Tongue (tissue), 2 donors: ENCODE measurements around the gene WBP1. TPM values are rescaled to one million over a fixed set of nuclear protein-coding genes. Genes with fewer than 3 reads are reported as not detected.
"Not testable (repeated sequence)": the region's sequence is repeated elsewhere in the genome, so short reads cannot be mapped to it uniquely, and the experiment has no call there.

ENCODE experiments used
- DNase-seq: peaks from one replicate; pipeline ENCODE4 v3.0.0-alpha.2; 2015
- total RNA-seq: library from RNA; depleted of rRNA; stranded (reverse); fragments of >200 nt; gene quantifications from one replicate; pipeline ENCODE4 v1.2.3, GENCODE V29; 2014

The WBP1 gene
- 41.5 TPM for total RNA-seq

DNA sequence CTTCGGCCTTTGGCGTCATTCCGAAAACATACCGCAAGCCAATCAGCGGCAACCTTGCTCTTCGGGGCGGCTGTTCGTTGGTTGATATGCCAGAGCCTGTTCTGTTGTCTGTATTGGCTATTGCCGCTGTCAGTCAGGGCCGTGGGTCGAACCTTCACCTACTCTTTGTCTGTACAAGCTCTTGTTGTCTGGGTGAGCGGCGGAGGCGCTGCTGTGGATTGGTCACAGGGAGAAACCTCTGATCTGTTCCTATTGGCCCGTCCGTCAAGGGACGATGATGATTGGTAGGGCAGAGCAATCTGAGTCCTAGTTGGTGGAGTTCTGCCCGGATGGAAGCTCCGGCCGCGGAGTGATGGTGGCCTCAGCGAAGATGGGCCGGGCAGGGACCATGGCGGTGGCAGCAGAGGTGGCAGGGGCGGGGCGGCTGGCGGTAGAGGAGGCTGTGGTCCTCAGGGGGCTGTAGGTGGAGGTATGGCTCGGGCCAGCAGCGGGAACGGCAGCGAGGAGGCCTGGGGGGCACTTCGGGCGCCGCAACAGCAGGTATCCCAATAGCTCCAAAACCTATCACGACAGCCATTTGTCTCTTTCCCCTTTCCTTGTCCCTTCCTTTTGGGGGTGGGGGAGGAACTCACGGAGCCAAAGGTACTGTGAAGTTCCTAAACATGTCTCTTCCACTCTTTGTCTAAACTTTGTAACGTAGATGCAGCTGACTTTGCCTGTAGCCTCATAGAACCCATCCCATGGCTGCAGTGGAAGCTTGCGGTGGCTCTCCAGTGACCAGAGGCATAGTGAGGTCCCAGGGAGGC lies at the start of gene WBP1:
WBP1 (plus strand) TSS at position 307 of the 806 bp plus-strand sequence; CDS start at position 472, 165 bp downstream.
- DNase-seq = peak; percentile 100

DNA sequence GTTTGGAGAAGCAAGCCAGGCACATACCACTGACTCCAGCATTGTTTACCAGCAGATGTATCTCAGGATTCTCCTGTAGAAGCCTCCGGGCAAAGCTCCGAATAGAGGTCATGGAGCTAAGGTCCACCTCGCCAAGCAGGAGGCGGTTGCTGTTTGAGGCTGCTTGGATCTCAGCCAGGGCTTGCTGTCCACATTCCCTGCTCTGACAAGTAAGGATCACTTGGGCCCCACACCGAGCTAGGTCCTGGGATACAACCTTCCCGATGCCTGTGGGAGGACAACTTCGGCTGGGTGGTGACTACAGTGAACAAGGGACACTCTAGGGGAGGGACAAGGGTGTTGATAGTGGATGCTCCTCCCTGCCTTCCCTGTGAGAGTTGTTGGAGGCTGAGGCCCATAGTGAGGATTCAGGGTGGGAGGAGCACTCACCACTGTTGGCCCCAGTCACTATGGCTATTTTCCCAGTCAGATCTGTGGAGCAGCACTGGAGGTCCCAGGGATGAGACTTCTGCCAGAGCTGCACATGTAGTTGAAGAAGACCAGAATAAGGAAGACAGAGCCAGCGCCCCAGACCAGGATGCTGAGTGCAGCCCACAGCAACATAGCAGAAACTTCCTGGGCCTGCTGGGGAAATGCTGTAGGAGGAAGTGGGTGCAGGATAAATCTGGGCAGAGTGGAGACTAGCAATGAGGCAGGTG lies 45.1 kb upstream of the WBP1 start:
- peak; percentile 29 for DNase-seq

DNA sequence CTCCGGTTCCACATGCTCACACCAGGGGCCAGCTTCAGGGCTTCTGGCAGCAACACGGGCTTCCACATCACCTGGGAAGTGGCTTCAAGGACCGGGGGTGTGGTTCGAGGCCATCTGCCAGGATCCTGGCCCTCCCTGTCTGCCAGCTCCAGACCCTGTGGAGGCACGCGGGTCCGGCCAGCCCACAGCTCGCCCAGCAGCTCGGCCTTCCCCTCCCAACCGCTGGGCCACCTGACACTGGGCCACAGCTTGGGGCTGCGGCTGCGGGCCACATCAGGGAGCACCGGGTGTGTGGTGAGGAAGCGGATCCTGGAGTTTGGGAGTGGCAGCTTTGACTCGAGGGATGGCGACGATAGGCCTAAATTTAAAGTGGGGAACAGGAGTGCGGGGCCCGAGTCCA lies 43.8 kb upstream of the WBP1 start:
- DNase-seq = no peak

DNA sequence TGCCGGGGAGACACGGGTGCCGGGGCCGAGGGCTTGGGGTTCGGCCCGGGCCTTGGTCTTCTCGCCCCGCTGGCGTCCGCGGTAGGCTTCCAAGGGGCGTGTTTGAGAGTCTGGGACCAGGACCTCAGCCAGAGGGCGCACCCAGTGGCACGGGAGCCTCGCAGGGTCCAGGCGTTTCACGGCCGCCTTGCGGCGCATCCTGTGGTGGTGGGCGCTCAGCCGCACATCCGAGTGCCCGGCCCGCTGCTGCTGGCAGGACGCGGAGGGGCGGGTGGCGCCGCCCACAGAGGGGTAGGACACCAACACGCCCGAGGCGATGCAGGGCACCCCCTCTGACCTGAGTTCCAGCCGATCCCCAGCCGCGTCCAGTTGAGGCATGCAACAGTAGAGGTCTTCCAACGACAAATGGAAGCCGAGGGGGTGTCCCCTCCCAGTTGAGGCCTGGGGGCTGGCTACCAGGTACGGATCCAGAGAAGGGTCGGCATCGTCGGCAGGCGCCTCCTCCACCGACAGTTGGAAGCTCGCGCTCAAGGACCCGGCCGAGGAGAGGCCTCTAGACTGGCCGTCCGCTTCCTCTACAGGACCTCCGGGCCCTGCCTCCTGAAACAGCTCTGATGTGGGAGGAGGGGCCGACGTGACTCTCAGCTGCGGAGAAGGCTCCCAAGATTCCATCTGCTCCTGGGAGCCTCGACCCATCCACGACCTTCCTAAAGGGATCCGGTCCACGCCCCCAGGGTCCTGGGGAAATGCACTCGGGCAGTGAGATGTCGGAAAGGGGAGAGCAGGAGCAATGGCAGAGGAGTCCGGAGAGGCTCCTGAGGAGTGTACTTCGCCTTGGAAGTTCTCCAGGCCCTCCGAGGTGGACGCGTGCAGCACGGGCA lies 43.1 kb upstream of the WBP1 start:
- DNase-seq = peak; percentile 71

DNA sequence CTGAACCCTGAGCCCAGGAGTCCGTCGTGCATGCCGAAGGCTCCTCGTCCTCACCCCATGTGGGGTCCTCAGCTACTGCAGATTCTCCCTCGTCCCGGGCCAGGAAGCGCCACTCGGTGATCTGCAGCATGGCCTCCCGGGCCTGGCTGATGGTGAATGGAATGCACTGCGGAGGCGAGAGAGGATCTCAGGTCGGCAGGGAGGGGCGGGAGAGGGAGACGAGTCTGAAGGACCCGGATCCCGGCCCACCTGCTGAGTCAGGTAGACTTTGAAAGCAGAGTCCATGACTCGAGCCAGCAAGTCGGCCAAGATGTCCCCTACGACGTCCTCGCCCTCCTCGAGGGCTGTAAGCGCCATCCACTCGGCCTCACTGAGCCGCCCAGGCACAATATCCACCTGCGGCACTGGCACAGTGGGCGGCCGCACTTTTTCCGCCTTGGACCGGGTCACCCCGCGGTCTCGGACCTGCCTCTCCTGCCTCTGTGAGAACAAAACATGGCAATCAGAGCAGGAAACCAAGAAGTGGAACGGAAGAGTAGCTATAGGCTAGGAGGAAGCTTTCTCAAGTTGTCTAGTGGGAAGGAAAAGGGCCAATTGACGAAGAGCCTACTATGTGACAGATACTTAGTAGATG lies 42.4 kb upstream of the WBP1 start:
- DNase-seq = no peak

DNA sequence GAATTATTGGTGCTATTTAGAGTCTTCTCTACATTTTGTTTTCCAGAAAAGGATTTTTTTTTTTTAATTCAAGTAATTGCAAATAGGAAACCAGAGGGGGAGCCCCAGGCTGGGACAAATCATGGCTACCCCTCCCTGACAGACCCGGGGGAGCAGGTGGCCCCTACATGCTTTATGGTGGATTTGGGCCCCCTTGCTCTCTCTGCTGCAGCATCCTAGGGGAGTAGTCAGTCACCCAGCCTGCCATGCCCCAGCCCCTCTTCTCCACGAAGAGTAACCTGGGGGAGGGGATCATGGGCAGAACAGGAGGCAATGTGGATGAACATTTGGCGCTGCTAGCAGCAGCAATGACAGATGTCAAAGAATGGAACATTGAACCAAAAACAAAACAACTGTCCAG lies 41.5 kb upstream of the WBP1 start:
- DNase-seq = no peak

DNA sequence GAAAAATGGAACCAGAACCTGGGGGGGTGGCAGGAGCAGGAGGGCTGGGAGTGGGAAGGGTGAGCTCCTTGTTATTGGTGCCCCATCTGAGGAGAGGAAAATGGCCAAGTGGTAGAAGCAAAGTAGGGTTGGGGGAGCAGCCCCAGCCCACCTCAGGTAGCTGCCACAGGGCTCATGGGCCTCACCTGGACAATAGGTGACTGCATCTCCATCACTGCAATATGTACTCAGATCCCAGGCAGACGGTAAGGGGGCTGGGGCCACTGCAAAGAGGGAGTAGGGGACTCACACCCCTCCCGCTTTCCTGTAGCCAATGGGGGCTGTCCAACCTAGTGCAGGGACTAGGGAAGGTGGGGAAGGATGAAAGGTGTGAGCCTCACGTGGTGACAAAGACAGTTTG lies 41.0 kb upstream of the WBP1 start:
- DNase-seq = no peak

DNA sequence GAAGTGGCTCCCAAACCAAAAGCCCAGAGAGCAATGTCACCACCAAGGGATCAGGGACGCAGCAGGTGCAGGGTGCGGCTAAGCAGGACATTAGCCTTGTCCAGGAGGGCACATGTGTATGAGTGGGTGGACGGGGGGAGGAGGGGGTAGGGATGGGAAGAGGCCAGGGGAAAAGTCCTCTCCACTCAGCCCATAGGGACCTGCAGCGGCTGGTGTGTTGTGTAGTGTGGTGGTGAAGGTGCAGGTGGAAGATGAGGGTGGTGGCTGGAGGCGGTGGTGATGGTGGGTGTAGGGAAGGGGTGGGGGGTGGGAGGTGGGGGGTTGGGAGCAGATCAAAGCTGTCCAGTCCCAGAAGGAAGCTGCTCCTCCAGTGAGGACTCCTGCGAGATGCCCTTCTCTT lies 40.5 kb upstream of the WBP1 start:
- DNase-seq = no peak

DNA sequence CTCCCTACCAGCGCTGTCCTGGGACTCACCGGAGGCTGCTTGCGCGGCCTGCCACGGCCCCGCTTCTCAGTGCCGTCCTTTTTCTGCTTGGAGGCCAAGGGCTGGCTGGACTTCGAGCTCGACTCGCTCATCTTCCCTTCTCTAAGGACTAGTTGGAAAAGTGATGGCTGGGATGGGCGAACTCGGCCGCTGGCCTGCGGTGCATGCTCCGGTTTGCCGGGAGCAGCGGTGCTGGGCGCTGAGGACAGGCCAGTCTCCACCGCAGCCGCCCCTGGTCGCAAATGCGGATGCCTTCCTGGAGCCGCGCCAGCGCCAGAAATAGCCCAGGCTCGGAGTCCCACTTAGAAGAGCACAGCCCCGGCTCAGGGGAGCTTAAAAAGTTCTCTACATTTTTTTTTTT lies 39.9 kb upstream of the WBP1 start:
- DNase-seq = peak; percentile 65

DNA sequence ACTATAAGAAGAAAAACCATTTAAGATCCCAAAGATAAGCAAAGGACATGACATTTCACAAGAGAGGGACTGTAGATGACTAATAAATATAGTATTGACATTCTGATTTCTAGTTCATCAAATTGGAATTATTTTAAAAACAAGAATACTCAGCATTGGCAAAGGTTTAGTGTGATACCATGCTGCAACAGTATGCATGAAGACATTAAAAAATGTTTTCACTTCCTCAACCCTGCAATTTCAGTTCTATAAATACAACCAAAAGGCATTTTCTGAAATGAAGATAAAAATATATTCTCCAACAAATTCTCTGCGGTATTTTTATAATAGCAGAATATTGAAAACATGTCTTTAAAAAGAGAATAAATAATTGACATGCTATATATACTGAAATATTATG lies 38.9 kb upstream of the WBP1 start:
- no peak for DNase-seq

DNA sequence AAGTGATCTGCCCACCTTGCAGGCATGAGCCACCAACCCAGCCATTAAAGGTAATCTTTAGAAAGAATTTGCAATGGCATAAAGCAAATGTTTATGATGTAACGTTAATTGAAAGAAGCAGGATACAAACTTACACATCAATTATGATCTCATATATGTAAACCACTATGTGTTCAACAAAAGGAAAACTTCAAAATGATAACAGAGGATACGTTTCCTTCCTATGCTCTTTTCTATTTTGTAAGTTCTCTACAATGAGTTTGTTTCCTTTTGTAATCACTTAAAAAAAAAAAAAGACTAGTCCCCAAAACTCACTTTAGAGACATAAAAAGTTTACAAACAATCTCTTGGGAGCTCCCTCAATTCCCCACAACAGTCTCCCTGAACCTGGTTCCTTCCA lies 38.2 kb upstream of the WBP1 start:
- no peak for DNase-seq

DNA sequence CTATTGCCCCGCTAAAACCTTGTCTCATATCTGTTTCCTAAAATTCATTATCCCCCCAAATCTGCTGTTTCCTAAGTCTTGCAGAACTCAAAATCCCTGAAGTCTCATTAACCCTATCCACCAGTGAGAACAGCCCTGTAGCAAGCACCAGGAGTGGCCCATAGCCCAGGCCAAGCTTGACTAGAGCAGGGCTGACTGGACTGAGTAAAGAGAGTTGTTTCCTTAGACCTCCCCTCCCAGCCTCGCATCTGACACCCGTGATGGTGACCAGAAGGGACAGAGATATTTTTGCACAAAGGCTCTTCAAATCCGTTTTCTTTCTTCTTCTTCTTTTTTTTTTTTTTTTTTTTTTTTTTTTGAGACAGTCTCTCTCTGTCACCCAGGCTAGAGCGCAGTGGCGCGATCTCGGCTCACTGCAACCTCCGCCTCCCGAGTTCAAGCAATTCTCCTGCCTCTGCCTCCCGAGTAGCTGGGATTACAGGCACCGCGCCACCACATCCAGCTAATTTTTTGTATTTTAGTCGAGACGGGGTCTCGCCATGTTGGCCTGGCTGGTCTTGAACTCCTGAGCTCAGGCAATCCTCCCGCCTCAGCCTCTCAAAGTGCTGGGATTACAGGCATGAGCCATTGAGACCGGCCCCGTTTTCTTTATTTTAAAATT lies 37.7 kb upstream of the WBP1 start:
- not testable (repeated sequence) for DNase-seq

DNA sequence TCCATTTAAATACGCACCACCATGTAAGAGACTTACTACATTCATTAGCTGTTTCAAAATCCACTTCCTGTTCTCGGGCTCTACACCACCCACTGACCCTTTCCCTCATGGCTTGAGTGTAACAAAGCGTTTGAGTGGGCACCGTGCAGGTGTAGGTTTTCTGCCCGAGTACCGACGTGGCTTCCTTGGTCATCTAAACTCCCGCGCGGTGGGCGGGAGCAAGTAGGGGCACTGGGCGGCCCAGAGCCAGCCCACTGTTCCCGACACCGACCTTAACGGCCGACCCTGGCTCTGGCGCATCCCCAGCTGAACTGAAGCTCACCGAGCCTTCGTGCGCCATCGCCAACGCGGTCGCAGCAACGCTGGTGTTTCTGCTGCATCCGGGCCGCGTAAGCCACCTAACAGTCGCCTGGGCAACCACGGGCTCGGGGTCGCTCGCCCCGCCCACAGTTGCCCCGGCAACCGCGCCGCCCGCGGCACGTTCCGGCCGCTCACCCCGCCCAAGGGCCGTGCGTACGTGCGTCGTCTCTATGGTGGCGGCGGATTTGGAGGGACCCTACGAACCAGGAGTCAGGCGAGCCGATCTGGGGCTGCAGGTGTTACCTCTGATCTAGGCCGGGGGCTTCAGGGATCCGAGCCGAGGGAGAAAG lies 36.9 kb upstream of the WBP1 start, which contains the start of the genes C2orf81 and WDR54:
C2orf81 (minus strand) TSS at position 399 of the 650 bp plus-strand sequence; CDS start at position 340, 59 bp downstream.
WDR54 (plus strand) TSS at position 510 of the 650 bp plus-strand sequence. CDS start 424 bp downstream, outside the sequence.
- peak; percentile 91 for DNase-seq

DNA sequence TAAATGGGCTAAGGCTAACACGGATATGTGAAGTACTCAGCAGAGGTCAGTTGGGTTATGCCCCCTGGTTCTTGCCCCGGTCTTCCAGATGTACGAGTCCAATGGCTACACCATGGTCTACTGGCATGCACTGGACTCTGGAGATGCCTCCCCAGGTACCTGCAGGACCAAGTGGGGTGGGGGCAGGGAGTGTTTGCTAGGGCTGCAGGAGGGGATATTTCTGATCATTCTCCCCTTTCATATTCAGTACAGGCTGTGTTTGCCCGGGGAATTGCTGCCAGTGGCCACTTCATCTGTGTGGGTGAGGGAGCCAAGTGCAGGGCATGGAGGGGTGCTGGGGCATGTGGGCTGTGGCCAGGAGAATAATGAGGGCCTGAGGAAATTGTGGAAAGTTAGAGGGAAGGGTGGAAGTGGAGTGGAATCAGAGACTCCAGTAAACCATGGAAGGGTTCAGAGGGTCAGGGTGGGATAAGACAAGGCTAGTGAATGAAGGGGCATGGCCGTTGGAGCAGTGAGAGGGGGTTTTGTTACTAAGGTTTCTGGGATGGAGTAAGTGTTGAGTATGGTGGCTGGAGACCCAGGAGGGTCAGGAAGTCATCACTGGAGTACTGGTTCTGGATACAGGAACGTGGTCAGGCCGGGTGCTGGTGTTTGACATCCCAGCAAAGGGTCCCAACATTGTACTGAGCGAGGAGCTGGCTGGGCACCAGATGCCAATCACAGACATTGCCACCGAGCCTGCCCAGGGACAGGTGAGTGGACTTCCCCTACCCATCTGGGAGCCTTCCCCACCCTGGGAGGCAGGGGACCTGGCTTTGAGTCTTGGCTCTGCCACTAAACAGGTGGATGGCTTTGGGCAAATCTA lies 34.8 kb upstream of the WBP1 start:
- no peak for DNase-seq

DNA sequence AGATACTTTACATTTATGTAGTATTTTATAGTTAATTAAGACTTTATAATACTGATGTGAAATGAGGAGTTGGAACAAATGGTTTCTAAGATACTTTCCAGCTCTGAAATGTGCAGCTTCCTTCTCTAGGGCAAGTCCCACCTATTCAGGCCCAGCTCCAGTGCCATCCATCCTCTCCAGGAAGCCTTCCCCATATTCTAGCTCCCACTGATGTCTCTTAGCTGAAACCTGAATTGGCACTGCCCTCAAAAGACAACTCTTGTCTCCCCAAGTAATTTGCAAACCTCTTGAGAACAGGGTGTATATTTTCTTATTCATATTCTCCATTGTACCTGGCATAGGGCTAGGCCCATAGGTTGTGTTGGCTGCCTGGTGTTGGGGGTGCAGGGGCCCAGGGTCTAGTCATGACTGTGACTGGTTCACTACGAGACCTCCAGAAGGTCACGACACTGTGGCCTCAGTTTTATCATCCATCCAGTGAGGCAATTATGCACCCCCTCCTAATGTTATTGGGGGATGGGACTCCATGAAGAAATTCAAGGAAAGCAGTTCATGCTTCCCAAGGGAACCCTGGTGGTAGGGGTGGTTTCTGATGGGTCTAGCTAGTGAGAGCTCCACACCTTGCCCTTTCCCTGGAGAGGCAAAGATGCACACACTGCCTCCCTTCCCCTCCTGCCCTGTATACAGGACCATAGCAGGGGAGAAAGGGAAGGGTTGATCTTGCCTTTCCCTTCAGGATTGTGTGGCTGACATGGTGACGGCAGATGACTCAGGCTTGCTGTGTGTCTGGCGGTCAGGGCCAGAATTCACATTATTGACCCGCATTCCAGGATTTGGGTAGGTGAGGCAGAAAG lies 33.9 kb upstream of the WBP1 start:
- DNase-seq = no peak

DNA sequence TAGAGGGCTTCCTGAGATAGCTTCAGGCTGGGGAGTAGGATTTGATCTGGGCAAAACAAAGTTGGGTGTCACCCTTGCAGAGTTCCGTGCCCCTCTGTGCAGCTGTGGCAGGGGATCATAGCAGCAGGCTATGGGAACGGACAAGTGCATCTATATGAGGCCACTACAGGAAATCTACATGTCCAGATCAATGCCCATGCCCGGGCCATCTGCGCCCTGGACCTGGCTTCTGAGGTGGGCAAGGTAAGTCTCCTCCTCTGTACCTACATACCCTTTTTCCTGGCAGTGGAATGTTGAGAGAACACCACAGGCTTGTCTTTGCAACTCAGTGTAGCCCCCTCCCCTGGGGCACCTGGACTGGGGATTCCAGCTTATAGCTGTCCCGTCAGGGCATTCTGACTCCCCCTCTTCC lies 33.2 kb upstream of the WBP1 start:
- DNase-seq = no peak

DNA sequence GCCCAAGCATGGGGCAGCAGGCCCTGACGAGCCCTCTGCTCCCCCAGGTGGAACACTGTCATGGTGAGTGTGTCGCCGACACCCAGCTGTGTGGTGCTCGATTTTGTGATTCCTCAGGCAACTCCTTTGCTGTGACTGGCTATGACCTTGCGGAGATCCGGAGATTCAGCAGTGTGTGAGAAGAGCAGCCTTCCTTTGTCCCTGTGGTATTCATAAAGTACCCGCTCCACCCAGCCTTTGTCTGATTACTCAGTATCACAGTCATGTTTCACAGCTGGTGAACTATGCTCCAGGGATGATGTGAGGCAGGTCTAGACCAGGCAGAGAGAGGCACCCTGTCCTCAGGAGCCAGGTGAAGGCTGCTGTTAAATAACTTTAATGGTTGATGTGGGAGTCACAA lies 32.7 kb upstream of the WBP1 start:
- no peak for DNase-seq

DNA sequence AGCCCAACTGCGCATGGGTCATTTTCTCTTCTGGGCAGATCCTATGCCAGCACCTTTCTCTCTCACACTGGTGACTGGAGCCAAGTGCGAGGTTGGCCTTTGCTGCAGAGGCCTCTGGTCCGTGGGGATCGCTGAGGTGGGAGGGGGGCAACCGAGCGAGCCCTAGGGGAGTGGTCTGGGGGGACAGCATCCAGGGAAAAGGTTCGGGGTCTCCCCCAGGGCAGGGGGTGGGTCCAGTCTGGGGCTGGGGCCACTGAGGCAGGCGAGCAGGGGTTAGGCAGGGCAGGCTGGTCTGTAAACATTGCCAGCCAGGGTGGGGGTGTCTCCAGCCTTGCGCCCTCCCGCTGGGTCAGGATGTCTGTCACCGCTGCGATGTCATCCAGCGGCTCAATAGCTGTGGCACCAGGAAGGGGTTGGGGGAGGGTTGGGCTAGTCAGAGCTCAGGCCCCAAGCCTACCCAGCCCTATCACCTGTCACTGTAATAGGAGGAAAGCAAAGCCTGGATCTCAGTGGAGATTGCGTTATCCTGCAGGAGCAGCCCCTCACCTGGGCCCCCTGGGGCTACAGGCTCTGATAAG lies 32.0 kb upstream of the WBP1 start:
- DNase-seq = no peak

DNA sequence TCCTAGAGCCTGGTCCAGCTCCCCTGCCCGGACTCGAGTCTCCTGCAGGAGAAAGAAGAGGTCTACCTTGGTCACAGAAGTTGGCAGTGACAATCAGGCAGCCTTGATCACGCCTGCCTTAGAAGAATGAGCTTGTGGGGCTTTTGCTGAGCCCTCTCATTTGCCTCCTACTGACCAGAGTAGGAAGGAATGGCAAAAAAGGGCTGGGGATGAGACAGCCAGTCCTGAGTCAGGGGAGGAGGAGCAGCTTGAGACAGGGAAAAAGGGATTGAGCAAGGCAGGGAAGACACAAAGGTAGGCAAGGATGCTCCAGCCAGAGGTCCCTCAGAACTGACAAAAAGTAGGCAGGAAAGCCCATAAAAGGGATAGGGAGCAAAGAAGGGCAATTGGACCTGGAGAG lies 30.7 kb upstream of the WBP1 start:
- DNase-seq = no peak
